ENCODE results near the gene BNIP1.

The BNIP1 gene

DNA sequence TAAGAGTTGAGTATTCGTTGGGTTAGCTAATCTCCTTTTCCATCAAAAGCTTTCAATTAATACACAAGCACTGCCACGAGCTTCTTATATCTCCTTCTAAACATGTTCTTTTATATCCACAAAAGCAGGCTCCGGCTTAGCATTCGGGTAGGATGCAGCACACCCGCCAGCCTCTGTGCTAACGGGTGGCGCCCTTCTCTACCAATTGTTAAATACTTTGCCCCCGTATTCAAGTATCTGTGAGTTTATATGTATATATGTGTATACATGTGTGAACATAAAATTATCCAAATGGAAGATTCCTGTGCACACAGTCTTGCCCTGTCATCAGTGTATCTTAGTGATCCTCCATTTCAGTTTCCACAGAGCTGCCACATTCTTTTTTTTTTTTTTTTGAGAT, 27.8 kb downstream of the BNIP1 start:
- DNase-seq: no peak

DNA sequence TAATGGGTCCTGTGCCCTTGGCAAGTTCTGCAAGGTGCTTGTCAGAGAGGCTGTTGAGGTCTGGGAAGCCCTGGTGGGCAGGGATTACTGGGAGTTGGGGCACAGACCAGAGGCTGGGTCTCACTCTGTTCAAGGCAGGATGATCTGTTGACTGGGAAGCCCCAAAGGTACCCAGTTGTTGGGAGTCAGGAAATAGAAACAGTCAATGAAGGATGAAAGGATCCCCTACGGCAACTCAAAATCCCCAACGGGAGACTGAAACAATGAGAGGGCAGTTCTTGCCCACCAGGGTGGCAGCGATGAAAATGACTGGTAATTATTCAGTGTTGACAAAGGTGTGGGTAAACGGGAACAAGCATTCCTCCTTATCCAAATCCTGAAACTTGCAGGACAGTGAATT, 31.2 kb downstream of the BNIP1 start:
- DNase-seq: no peak

DNA sequence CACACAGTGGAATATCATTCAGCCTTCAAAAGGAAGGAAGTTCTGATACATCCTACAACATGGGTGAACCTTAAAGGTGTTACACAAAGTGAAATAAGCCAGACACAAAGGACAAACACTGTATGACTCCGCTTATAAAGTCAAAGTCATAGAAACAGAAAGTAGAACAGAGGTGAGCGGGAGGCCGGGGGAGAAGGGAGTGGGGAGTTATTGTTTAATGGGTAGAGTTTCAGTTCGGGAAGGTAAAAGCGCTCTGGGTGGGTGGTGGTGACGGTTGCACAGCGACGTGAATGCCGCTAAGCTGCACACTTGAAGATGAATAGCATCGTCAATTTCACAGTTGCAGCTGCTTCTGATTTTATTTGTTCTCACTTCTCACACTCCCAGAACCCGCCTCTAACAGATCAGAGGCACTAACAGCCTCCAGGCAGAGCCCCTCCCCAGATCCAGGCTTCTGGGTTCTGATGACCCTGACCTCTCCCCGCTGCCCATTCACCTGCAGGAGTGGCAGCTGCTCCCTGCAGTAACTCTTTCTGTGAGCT, 34.1 kb downstream of the BNIP1 start:
- no peak for DNase-seq

DNA sequence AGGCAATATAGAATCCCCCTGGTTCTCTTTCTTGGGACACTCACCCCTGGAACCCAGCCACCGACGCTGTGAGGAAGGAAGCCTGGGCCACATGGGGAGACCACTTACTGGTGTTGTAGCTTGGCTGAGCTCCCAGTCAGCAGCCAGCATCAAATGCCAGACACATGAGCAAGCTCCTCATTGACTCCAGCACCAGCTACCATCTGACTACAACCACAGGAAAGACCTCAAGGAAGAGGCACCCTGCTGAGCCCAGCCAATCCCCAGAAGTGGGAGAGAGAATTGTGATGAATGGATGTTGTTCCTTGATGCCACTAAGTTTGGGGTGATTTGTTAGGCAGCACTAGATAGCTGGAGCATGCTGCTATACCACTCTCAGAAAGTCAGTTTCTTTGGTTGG, 36.0 kb downstream of the BNIP1 start:
- peak; percentile 27 for DNase-seq

DNA sequence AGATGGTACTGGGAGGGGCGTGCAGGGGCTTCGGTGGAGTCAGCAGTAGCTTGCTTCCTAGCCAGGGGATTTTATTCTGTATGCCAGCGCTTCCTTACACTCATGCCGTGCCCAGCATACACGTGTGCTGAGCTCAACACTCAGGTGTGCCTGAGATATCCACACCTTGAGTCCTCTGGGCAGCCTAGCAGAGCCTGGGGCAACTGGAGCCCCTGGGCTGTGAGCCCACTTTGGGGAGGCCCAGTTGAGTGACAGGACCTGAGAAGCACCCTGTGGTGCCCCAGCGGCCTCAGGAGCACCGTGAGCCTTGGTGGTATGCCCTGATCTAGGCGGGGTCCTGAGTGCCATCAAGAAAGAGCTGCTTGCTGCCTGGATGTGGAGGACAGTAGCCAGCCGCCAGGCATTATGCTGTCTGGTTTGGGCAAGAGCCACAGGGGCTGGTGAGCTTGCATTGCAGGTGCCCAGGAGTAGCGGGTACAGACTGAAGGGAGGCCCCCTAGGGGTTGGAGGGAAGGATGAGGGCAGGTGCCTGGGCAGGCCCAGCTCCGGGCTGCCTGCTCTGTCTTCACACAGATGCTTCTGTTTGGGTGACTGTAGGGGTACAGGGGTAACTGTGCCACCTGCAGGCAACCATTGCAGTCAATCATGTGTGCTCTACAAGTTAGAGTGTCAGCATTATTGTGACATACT, 42.9 kb downstream of the BNIP1 start:
- DNase-seq: no peak

DNA sequence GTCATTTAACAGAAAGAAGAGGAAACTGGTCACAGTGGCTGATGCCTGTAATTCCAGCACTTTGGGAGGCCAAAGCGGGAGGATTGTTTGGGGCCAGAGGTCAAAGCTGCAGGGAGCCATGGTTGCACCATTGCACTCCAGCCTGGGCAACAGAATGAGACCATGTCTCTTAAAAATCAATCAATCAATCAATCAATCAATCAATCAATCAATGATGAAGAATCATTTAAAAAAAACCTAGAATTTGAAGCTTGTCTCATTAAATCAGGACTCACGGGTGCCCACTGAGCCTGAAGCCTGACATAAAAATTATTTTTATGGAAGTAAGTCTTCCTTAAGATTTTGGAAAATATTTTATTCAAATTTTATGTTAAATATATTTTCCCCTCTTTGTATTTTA, 43.9 kb downstream of the BNIP1 start:
- no peak for DNase-seq

DNA sequence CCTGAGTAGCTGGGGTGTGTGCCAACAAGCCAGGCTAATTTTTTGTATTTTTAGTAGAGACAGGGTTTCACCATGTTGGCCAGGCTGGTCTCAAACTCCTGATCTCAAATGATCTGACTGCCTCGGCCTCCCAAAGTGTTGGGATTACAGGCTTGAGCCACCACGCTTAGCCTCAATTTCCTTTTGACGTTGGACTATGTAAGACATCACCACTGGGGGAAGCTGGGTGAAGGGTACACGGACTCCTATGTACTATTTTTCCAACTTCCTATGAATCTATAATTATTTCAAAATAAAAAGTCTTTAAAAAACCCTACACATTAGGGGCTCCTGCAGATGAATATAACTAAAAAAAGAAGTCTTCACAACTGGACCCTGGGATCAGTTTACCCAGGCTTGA, 46.7 kb downstream of the BNIP1 start:
- DNase-seq: no peak

DNA sequence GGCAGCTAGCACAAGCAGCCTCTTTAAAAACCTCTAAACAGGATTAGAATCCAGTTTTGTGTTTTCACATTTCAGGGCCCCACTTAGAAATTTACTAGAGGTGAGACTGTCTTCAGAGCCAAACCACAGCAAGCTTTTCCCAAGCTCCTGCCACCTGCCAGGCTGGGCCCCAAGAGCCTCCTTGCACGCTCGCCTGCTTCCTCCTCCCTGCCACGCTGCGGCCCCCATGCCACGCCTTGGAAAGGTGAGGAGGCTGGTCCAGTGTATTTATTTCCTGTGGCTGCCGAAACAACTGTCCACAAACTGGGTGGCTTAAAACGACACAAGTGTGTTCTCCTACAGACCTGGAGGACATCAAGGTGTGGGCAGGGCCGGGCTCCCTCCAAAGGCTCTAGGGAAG, 47.2 kb downstream of the BNIP1 start:
- DNase-seq: no peak

DNA sequence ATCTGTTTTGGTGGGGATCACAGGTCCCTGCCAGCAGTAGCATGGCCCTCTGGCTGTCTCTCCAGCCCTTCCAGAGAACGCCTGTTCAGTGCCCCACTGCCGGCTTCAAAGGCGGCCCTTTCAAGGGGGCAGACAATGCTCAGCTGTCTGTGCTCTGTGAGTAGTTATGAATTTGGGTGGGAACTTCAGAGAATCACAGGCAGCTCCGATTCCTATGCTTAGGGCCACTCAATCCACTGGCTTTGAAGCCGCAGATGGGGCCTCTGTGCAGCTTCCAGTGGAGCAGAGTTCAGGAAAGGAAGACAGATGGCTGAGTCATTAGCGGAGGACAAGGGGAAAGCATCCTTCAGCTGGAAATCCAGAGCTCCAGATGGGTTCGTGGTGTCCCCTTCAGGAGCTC, 48.2 kb downstream of the BNIP1 start:
- DNase-seq: no peak

DNA sequence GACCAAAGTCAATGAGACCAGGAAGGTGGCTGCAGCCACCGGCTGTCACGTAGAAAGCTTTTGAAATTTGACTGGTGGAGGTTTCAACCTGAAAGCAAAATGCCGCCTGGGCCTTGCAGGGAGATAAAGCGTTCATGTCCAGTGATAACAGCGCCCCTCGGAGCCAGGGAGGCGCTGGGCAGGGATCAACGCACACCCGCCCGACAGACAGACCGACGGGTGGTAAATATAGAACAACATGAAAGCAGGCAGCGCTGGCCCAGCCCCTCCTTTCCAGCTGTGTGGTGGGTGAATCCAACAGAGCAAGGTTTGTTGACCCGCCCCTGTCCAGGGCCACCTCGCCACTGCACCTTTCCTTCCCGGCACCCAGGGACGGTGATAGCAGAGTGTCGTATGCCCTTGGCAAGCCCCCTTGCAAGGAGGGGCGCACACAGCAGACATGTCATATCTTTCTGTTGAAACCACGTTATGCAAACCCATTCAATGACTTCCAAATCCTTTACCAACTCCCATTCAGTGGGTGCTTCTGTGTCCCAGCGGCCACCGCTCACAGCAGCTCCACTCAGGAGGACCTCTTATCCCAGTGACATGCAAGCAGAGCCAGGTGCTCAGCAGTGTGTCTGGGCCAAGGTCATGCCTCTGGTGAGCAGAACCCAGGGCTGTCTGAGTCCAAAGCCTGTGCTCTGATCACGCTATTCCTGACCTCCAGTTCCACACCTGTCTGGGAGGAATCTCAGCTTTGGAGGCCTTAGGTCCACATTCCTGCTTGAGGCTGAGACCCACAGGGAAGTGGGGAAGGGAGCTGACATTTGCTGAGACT, 52.0 kb downstream of the BNIP1 start:
- DNase-seq: no peak

DNA sequence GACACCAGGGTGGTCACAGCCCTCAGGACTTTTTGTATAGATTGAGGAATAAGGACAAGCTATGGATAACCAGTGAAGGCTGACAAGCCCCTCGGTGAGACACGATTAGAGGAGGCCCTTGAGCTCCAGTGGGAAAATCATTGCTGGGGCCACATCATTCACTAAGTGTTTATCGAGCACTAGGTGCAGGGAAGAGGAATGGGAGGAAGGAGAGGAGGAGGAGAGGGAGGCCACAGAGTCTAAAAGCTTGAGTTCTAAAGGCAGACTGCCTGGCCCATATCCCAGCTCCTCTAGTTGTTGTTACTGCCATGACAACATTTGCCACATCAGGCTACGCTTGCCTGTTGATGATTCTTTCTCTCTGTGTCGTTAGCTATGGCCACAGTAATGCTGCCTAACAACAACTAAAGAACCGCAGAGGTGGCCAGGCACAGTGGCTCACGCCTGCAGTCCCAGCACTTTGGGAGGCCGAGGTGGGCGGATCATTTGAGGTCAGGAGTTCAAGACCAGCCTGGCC, 53.1 kb downstream of the BNIP1 start:
- DNase-seq: no peak

DNA sequence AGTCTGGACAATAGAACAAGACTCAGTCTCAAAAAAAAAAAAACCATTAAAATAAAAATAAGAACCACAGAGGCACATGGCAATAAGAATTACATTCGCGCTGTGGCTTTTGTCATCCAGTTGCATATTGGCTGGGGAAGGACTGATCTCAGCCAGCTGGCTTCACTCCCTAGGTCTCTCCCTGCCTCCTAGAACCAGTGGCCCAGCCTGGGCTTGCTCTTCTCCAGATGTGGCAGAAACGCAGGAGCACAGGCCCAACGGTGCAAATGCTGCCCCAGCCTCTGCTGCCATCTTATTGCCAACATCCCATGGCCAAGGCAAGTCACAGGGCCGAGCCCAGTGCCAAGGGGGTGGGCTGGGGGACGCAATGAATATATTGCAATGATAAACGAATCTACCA, 53.7 kb downstream of the BNIP1 start:
- no peak for DNase-seq

DNA sequence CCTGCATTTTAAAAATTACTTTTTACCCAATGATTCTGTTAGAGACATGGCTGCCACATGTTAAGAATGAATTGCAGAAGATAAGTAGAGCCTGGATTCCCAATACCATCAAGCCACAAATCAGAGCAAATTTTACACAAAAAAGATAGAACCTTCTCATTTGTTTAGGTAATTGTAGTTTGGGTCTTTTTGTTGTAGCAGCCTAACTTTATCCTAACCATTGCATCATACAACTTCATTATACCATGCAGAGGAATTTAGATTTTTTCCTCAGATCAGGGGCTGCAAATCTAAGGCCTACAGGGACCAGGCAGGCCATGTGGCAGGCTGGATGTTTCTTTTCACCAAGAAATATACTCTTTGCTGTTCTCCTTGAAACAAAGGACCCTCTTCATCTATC, 56.0 kb downstream of the BNIP1 start:
- DNase-seq: no peak

DNA sequence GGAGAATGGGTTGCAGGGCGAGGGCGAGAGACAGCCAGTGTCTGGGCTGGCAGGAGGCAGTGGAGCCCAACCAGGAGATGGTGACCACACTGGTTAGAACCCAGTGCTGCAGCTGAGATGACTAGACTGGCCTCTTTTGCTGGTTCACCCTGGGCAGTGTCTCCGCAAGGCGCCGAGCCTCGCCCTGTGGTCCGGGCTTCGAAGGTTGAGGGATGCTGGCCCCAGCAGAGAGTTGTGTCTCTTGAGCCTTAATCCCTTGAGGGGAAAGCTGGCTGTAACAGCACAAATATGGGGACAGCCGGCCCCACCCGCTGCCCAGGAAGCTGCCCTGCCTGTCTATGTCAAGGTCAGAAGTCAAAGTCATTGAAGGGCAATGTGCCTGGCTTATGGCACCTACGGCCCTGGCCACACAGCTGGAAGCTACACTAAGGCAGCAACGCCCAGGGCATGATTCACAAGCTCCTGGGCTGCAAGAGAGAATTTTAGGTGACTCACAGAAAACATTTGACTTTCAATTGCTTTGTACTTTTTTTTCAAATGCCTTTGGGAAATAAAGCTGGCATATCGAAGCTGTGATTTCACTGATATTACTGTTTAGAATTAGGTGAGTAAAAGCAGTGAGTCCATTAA, 57.4 kb downstream of the BNIP1 start:
- peak; percentile 60 for DNase-seq

DNA sequence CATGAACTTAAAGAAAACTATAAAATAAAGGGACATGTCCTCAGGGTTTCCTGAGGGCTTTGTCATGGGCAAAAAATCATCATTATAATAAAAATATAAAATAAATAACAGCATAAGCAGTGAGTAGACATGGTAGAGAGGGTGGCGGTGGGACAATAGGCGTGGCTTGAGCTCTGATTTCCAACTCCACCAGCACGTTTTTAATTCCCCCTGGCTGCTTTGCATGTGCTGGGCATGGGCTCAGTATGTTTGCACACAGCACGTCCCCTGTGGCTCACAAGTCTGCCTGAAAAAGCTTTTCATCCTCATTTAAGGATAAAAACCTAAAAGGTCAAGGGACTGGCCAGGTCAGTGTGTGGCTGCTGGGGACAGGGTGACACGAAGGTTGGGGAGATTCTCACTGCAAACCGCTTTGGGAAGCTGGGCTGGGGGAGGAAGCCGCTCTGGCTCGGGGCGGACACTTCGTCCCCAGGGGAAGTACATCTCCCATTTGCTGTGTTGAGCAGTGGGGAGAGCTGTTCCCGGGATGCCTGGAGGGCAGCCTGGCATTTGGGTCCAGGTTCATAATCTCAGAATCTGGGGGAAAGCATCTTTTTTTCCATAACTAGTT, 58.0 kb downstream of the BNIP1 start:
- no peak for DNase-seq

DNA sequence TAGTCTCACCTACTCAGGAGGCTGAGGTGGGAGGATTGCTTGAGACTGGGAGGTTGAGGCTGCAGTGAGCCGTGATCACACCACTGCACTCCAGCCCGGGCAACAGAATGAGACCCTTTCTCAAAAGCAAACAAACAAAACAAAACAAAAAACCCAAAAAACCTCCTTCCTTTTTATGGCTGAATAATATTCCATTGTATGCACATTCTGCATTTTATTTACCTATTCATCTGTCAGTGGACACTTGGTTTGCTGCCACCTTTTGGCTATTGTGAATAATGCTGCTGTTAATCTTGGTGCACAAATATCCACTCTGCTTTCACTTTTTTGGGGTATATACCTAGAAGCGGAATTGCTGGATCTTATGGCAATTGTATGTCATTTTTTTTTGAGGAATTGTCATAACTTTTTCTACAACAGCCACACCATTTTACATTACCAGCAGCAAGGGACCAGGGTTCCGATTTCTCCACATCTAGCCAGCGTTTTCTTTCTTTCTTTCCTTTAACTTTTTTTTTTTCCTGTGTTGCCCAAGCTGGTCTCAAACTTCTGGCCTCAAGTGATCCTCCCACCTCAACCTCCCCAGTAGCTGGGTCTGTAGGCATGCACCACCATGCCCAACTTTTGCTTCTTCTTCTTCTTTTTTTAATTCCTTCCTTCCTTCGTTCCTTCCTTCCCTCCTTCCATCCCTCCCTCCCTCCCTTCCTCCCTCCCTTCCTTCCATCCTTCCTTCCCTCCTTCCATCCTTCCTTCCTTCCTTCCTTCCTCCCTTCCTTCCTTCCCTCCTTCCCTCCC, 60.1 kb downstream of the BNIP1 start:
- DNase-seq: peak; percentile 19

DNA sequence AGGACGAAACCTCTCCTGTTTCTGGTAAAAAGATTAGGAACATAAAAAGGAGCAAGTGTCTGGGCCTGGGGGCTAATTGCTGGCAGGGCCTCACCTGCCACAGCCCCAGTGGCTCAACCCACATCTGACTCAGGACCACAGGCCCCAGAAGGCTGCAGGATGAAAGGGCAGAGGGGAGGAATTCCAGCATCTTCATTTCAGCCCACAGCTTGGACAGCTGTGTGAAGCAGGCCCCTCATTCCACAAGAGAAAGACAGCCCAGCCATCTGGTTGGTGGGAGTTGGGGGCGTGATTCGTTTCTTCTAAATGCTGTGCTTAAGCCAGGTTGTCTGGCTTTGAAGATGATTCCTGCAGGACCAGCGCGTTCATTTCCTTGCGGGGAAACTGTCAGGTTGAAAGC, 61.6 kb downstream of the BNIP1 start:
- DNase-seq: no peak

DNA sequence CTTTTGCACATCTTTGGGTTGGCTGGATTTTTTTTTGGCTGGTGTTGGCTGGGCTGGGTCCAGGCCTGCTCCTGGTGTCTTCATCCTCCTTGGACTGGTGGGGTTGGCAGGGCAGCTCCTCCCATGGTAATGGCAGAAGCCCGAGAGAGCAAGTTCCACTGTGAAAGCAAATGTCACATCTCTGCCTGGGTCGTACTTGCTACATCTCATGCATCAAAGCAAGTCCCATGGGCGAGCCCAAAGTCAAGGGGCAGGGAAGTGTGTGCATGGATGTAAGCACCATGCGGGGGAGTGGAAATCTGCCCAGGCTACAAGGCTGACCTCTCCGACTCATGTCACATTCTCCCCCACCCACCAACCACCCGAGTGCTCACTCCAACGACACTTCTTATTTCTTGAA, 64.0 kb downstream of the BNIP1 start:
- DNase-seq: no peak

DNA sequence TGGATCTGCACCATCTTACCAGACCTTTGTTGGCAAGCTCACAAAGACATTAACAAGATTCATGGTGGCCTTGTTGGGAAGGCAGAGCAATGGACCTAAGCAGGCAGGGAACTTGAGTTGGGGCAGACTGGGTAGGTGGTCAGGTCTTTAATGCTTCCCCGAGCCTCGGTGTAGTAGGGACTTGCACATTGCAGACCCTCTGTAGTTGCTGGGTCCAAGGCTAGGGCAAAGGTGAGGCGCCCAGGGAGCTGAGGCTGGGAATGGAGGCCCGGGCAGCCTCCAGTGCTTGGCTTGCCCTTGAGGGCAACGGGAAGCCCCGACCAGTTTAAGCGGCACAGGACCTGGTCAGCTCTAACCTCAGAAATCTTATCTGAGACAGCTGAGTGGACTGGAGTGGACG, 66.5 kb downstream of the BNIP1 start:
- no peak for DNase-seq

DNA sequence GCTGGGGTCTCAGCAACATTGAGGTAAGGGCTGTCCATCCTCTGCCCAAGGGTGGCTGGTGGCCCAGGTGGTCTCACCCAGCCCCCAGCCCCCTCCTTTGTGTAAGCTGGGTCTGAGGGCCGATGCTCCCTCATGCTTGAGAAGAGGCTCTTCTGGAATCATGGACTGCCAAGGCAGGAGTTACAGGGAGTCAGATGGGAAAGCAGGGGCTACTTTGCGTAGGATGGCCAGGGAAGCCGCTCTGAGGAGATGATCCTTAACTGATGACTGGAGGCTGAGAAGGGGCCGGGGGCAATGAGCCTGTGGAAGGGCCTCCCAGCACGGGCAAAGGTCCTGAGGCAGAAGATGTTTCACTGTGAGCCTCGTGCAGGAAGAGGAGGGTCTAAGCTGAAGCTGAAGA, 67.0 kb downstream of the BNIP1 start:
- no peak for DNase-seq

DNA sequence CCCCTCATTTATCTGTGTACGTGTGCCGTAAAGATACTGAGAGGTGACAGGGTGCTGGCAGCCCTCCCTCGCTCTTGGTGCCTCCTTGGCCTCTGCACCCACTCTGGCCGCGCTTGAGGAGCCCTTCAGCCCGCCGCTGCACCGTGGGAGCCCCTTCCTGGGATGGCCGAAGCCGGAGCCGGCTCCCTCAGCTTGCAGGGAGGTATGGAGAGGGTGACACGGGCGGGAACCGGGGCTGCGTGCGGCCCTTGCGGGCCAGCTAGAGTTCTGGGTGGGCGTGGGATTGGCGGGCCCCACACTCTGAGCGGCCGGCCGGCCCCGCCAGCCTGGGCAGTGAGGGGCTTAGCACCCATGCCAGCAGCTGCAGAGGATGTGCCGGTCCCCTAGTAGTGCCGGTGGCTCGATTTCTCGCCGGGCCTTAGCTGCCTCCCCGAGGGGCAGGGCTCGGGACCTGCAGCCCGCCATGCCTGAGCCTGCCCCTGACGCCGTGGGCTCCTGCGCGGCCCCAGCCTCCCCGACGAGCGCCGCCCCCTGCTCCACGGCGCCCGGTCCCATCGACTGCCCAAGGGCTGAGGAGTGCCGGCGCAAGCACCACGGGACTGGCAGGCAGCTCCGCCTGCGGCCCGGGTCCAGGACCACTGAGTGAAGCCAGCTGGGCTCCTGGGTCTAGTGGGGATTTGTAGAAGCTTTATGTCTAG, 69.1 kb downstream of the BNIP1 start:
- DNase-seq: no peak

Measured in fibroblast of upper back skin (primary cell).